MM.1S (cell line): Measurements from ENCODE around the gene PPP1R3C.

Source experiments
- DNase-seq: peaks from one replicate; pipeline ENCODE4 v3.0.0-alpha.2; 2015
- H2AFZ ChIP-seq: fragments of 300-600 bp; sonication (generic); 2 replicates; pipeline ENCODE4 v1.6.0; 2016; ENCODE audit warnings: antibody characterized with exemption, low read length
- H3F3A ChIP-seq: fragments of 300-600 bp; sonication (generic); 2 replicates; pipeline ENCODE4 v1.6.1; 2016; ENCODE audit warnings: mild to moderate bottlenecking, antibody characterized with exemption, low read length, moderate library complexity, mixed read lengths; ENCODE audit not compliant: insufficient read depth
- H3K27ac ChIP-seq: fragments of 300-600 bp; sonication (generic); 2 replicates; pipeline ENCODE4 v1.5.1; 2016; ENCODE audit warnings: mild to moderate bottlenecking, low read length
- H3K27me3 ChIP-seq: fragments of 300-600 bp; sonication (generic); replicated peaks from 2 replicates; pipeline ENCODE4 v1.6.0; 2016; ENCODE audit warnings: low read length; ENCODE audit not compliant: insufficient read depth
- H3K36me3 ChIP-seq: fragments of 300-600 bp; sonication (generic); replicated peaks from 2 replicates; pipeline ENCODE4 v1.6.1; 2016; ENCODE audit warnings: mild to moderate bottlenecking, low read length, mixed read lengths; ENCODE audit not compliant: insufficient read depth
- H3K4me1 ChIP-seq: fragments of 300-600 bp; sonication (generic); 2 replicates; pipeline ENCODE4 v1.6.1; 2016; ENCODE audit warnings: low read length, mixed read lengths
- H3K4me2 ChIP-seq: fragments of 300-600 bp; sonication (generic); 2 replicates; pipeline ENCODE4 v1.6.0; 2016; ENCODE audit warnings: low read depth, low read length
- H3K4me3 ChIP-seq: fragments of 300-600 bp; sonication (generic); 2 replicates; pipeline ENCODE4 v1.5.1; 2016; ENCODE audit warnings: low read length, mixed read lengths
- H3K79me2 ChIP-seq: fragments of 300-600 bp; sonication (generic); 2 replicates; pipeline ENCODE4 v1.6.1; 2016; ENCODE audit warnings: mixed run types, low read length, mixed read lengths
- H3K9ac ChIP-seq: fragments of 300-600 bp; sonication (generic); 2 replicates; pipeline ENCODE4 v1.6.1; 2016; ENCODE audit warnings: low read length, mixed read lengths
- H3K9me2 ChIP-seq: fragments of 300-600 bp; sonication (generic); replicated peaks from 2 replicates; pipeline ENCODE4 v1.6.1; 2016; ENCODE audit warnings: mild to moderate bottlenecking, low read length, mixed read lengths; ENCODE audit not compliant: insufficient read depth
- H3K9me3 ChIP-seq: fragments of 300-600 bp; sonication (generic); replicated peaks from 2 replicates; pipeline ENCODE4 v1.6.1; 2016; ENCODE audit warnings: mild to moderate bottlenecking, low read length, mixed read lengths; ENCODE audit not compliant: insufficient read depth
- H4K20me1 ChIP-seq: fragments of 300-600 bp; sonication (generic); 2 replicates; pipeline ENCODE4 v1.6.1; 2016; ENCODE audit warnings: mild to moderate bottlenecking, low read length, moderate library complexity, mixed read lengths; ENCODE audit not compliant: insufficient read depth
- CTCF ChIP-seq: fragments of 300-600 bp; sonication (generic); IDR thresholded peaks from 2 replicates; pipeline ENCODE4 v1.5.1; 2016; ENCODE audit warnings: antibody characterized with exemption, low read length, mixed read lengths
- EZH2 ChIP-seq: fragments of 300-600 bp; sonication (generic); optimal IDR thresholded peaks from 2 replicates; pipeline ENCODE3; 2017; ENCODE audit warnings: low read depth, mild to moderate bottlenecking, antibody characterized with exemption, low read length, mixed read lengths
- EZH2phosphoT487 ChIP-seq: fragments of 300-600 bp; sonication (generic); IDR thresholded peaks from 2 replicates; pipeline ENCODE4 v1.6.1; 2018; ENCODE audit warnings: antibody characterized with exemption, low read length

The PPP1R3C gene

DNA sequence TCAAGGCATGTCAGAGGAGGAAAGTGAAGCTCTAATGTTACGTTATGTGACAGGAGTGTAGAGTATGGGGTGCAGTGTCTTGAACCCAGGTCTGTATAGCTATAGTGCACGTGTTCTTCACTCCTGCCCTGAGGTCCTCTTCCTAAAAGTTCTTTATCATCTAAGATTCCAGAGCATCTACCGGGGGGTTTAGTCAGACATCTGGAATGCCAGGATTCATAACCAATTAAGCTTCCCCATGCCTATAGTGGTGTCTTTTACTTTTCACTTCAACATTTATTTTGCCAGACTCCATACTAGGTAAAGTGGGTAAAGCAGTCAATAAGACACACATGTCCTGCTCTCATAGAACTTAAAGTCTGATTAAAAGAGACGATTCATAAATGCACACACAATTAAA lies 22.4 kb downstream of the PPP1R3C start:
- no peaks in the 10 kb centered on the region for H3K36me3 ChIP-seq
- H3K79me2 ChIP-seq: no peaks in the 10 kb centered on the region
- H3K27me3 ChIP-seq: no peaks in the 10 kb centered on the region
- no peaks in the 10 kb centered on the region for H4K20me1 ChIP-seq
- TF ChIP-seq EZH2: no peak
- TF ChIP-seq EZH2phosphoT487: no peak
- no peak for TF ChIP-seq CTCF
- H3K4me2 ChIP-seq: no peak overlapping the region
- H2AFZ ChIP-seq: no peak overlapping the region
- no peaks in the 10 kb centered on the region for H3K9me3 ChIP-seq
- H3K27ac ChIP-seq: no peak overlapping the region
- H3K4me3 ChIP-seq: no peak overlapping the region
- no peaks in the 10 kb centered on the region for H3K9me2 ChIP-seq
- no peak for DNase-seq
- no peaks in the 10 kb centered on the region for H3F3A ChIP-seq
- H3K4me1 ChIP-seq: no peaks in the 10 kb centered on the region
- H3K9ac ChIP-seq: no peak overlapping the region

DNA sequence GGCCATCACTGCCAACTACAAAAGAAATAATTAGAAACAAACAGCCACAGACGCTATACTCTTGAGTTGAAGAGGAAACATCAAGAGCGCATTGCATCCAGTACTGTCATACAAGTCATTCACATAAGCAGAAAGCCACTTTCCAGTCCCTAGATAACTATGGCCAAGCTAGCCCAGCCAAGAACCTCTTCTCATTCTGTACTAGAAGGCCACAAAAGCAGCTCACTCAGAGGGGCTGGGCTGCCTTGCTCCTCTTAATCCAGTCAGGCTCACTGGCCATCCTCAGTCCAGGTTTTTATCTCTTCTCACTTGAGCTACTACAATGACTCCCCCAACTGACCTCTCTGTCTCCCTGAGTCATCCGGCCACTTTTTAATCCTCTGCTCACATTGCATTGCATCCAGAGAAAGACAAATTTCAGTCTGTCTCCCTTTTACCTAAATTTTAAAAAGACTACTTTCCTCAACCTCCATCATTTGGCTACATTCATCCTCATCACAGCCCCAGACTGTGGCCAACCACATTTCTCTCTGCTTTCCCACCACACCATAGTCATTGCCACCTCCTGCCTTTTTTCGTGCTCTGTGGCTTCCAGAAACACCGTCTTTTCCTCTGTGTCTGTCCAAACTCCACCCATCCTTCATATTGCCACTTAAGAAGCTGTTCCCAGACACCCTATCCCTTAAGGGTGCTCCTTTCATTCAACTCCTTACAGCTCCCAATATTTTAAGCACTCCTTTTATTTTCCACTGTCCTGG lies 25.0 kb downstream of the PPP1R3C start:
- TF ChIP-seq EZH2phosphoT487 (no peak), EZH2 (no peak), CTCF (no peak)
- Histone ChIP-seq H3K36me3 (no peaks in the 10 kb centered on the region), H3K27ac (no peak overlapping the region), H3K9me3 (no peaks in the 10 kb centered on the region), H3K9me2 (no peaks in the 10 kb centered on the region), H3K4me2 (no peak overlapping the region), H3F3A (no peaks in the 10 kb centered on the region), H3K4me3 (no peak overlapping the region), H3K4me1 (no peaks in the 10 kb centered on the region), H3K9ac (no peak overlapping the region), H4K20me1 (no peaks in the 10 kb centered on the region), H3K27me3 (no peaks in the 10 kb centered on the region), H3K79me2 (no peaks in the 10 kb centered on the region), H2AFZ (no peak overlapping the region)
- no peak for DNase-seq

- Histone ChIP-seq H3K79me2 (no peaks in the 10 kb centered on the region), H3K9me3 (no peaks in the 10 kb centered on the region), H3K4me2 (no peak overlapping the region), H3K9ac (no peak overlapping the region), H3K4me1 (no peaks in the 10 kb centered on the region), H3K9me2 (no peaks in the 10 kb centered on the region), H3K36me3 (no peaks in the 10 kb centered on the region), H3K27ac (no peak overlapping the region), H4K20me1 (no peaks in the 10 kb centered on the region), H3F3A (no peaks in the 10 kb centered on the region), H3K4me3 (no peak overlapping the region), H2AFZ (no peak overlapping the region), H3K27me3 (no peaks in the 10 kb centered on the region)
- TF ChIP-seq EZH2phosphoT487 (no peak), EZH2 (no peak), CTCF (no peak)
- no peak for DNase-seq
These were observed 26.9 kb downstream of the PPP1R3C start for GRCh38 chr10:91605968-91606367.
